ENCODE results near the gene FSD2.

FSD2 gene

GRCh38 chr15:82849556-82850512 is 44.0 kb upstream of the FSD2 start:
- DNase-seq (ENCODE audit: extremely low spot score) = peak; percentile 78
- peak; percentile 70 for TF ChIP-seq CTCF (IDR thresholded peaks at IDR 0.05; ENCODE audit: control extremely low read depth, extremely low read depth, low read depth, missing control alignments)

DNA sequence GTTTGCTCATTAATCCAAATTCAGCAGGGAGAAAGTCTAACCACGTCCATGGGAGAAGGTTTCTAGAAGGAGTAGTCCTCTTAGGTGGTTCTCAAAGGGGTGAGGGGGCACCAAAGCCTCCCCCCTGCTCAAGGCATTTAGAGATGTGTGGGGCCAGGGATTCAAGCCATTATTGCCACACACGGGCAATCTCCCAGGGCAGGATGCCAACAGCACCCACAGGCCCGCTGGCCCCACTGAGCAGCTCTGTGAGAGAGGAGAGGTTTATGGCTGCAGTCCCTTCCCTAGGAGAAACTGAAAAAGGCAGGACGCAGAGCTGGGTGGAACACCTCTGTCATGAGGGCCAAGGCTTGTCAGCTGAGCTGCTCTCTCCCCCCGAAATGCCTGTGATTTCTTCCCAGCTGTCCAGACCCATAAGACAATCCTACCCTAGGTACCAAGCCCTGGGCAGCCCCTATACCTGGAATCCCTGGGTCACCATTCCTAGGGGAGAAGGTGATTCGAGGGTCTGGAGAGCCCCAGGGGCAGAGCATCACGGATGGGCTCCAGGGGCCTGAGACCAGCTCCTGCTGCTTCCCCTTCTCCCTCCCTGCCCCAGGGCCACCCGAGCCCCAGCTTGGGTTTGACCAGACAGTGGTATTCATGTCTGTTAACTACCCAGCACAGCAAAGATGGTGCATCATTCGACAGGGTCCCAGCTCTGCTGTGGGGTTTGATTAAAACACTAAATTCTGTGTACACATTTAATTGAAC is 42.5 kb upstream of the FSD2 start:
- DNase-seq (ENCODE audit: extremely low spot score) = no peak
- ChIA-PET POLR2A (no interaction called here), CTCF (interaction anchor here (0.8 to 5.8 kb wide), 8 partner anchors 12 to 162 kb away, joined by 3 to 60 read pairs (median 6); partner anchors contain the start of gene C15orf40)
- TF ChIP-seq CTCF (IDR thresholded peaks at IDR 0.05; ENCODE audit: control extremely low read depth, extremely low read depth, low read depth, missing control alignments) = no peak

More at GRCh38 chr15:82849556-82850512, 44.0 kb upstream of the FSD2 start:
- ChIA-PET POLR2A (no interaction called here), CTCF (interaction anchor here (0.8 to 5.8 kb wide), 16 partner anchors 9 to 399 kb away, joined by 3 to 60 read pairs (median 4); partner anchors contain the start of gene C15orf40)

GRCh38 chr15:82847703-82848102 is 41.8 kb upstream of the FSD2 start:
- CTCF ChIA-PET = interaction anchor here (1.0 to 5.8 kb wide), 3 partner anchors 12 to 154 kb away, joined by 3 to 60 read pairs (median 14); no protein-coding TSS in a partner anchor
- POLR2A ChIA-PET = no interaction called here
- DNase-seq (ENCODE audit: extremely low spot score) = no peak
- TF ChIP-seq CTCF (IDR thresholded peaks at IDR 0.05; ENCODE audit: control extremely low read depth, extremely low read depth, low read depth, missing control alignments) = no peak

DNA sequence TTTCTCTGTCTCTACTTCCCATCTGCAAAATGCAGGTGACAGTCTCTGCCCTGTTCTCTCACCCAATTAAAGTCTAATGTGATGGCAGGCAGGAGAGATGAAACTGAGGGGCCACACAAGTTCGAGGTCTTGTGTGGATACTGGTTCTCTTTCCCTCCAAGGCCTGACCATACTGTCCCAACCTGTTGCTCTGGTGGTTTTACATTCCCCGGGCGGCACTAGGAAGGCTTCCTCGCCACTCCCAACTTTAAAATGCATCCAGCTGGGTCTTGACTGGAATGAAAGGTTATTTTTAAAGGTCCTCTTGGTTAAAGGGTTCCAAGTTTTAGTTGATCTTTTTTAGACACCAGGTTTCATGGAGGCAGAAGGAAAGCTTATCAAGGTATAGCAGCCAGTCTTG is 40.8 kb upstream of the FSD2 start:
- POLR2A ChIA-PET = no interaction called here
- no peak for TF ChIP-seq CTCF (IDR thresholded peaks at IDR 0.05; ENCODE audit: control extremely low read depth, extremely low read depth, low read depth, missing control alignments)
- CTCF ChIA-PET = interaction anchor here (0.8 to 0.9 kb wide), 2 partner anchors 9 to 153 kb away, joined by 3 to 4 read pairs; no protein-coding TSS in a partner anchor
- no peak for DNase-seq (ENCODE audit: extremely low spot score)

- DNase-seq (ENCODE audit: extremely low spot score) = no peak
- CTCF ChIA-PET = interaction anchor here (1.1 kb wide), 2 partner anchors 34 to 154 kb away, joined by 3 read pairs; no protein-coding TSS in a partner anchor
- TF ChIP-seq CTCF (IDR thresholded peaks at IDR 0.05; ENCODE audit: control extremely low read depth, extremely low read depth, low read depth, missing control alignments) = no peak
- POLR2A ChIA-PET = no interaction called here
Measured at GRCh38 chr15:82845686-82846085, 39.8 kb upstream of the FSD2 start.

- CTCF ChIA-PET = interaction anchor here (1.0 kb wide), 1 partner anchor 150 kb away, joined by 3 read pairs; no protein-coding TSS in a partner anchor
- POLR2A ChIA-PET = no interaction called here
- DNase-seq (ENCODE audit: extremely low spot score) = no peak
- no peak for TF ChIP-seq CTCF (IDR thresholded peaks at IDR 0.05; ENCODE audit: control extremely low read depth, extremely low read depth, low read depth, missing control alignments)
Measured at GRCh38 chr15:82843566-82843965, 37.7 kb upstream of the FSD2 start.

Measured in GM10248 (cell line).